WTC11 (cell line): ENCODE results near the gene CDH20. TPM values are rescaled to one million over a fixed set of nuclear protein-coding genes. Genes with fewer than 3 reads are reported as not detected.

ENCODE experiments used
- ATAC-seq: fragments of 200-7000 bp; cut with Tn5 transposase; 2 replicates; pipeline ENCODE4 v1.10.0; 2021; ENCODE audit warnings: mild to moderate bottlenecking, moderate library complexity
- CTCF ChIA-PET: fragments of 300-600 bp; sonication (Branson Sonifier 250); formaldehyde crosslinking; loops from one replicate; lab custom pipeline; 2021; ENCODE audit warnings: antibody characterized with exemption; lab: Charles Lee
- POLR2A ChIA-PET: fragments of 350-600 bp; sonication (Branson Sonifier 250); formaldehyde crosslinking; loops from one replicate; lab custom pipeline; 2021; ENCODE audit warnings: antibody characterized with exemption; lab: Charles Lee
- DNase-seq: peaks from one replicate; pipeline ENCODE4 v3.0.0; 2021; ENCODE audit warnings: low spot score
- H3K27ac Mint-ChIP-seq: 2 replicates; pipeline ENCODE4 v1.8.0; 2021; ENCODE audit warnings: mixed read lengths
- H3K27me3 Mint-ChIP-seq: 2 replicates; pipeline ENCODE4 v1.8.0; 2021; ENCODE audit warnings: low read depth, mild to moderate bottlenecking, moderate library complexity, mixed read lengths
- H3K36me3 Mint-ChIP-seq: 2 replicates; pipeline ENCODE4 v1.8.0; 2021; ENCODE audit warnings: mixed read lengths
- H3K4me1 Mint-ChIP-seq: 2 replicates; pipeline ENCODE4 v1.8.0; 2022; ENCODE audit warnings: mixed read lengths
- H3K4me3 Mint-ChIP-seq: 2 replicates; pipeline ENCODE4 v1.8.0; 2021; ENCODE audit warnings: mild to moderate bottlenecking, moderate library complexity, mixed read lengths
- H3K9me3 Mint-ChIP-seq: 2 replicates; pipeline ENCODE4 v1.8.0; 2021; ENCODE audit warnings: mixed read lengths
- CBFB ChIP-seq: sonication (generic); formaldehyde crosslinking; IDR thresholded peaks from 2 replicates; pipeline ENCODE4 v1.8.1; 2022; ENCODE audit warnings: mild to moderate bottlenecking, low read depth, missing genetic modification reagents
- EMX1 ChIP-seq: fragments of 250-450 bp; sonication (Bioruptor Pico); IDR thresholded peaks from 2 replicates; pipeline ENCODE4 v1.8.0; 2021; ENCODE audit warnings: mild to moderate bottlenecking
- FOXP1 ChIP-seq: sonication (generic); formaldehyde crosslinking; IDR thresholded peaks from 2 replicates; pipeline ENCODE4 v1.8.0; 2022; ENCODE audit warnings: missing genetic modification reagents, mild to moderate bottlenecking, moderate library complexity, borderline replicate concordance
- GRHL2 ChIP-seq: fragments of 250-450 bp; sonication (Bioruptor Pico); IDR thresholded peaks from 2 replicates; pipeline ENCODE4 v1.8.0; 2022; ENCODE audit warnings: mild to moderate bottlenecking, moderate library complexity; ENCODE audit not compliant: insufficient replicate concordance, severe bottlenecking
- GTF2I ChIP-seq: fragments of 250-450 bp; sonication (Bioruptor Pico); conservative IDR thresholded peaks from 2 replicates; pipeline ENCODE4 v1.4.0; 2021; ENCODE audit warnings: mild to moderate bottlenecking
- RELA ChIP-seq: sonication (generic); formaldehyde crosslinking; IDR thresholded peaks from 2 replicates; pipeline ENCODE4 v1.8.1; 2022; ENCODE audit warnings: missing genetic modification reagents, mild to moderate bottlenecking, borderline replicate concordance
- SOX15 ChIP-seq: fragments of 250-450 bp; sonication (Bioruptor Pico); IDR thresholded peaks from 2 replicates; pipeline ENCODE4 v1.9.0; 2021; ENCODE audit warnings: mild to moderate bottlenecking
- SP1 ChIP-seq: sonication (generic); formaldehyde crosslinking; conservative IDR thresholded peaks from 2 replicates; pipeline ENCODE4 v1.8.1; 2022; ENCODE audit warnings: missing genetic modification reagents
- TEAD1 ChIP-seq: sonication (generic); formaldehyde crosslinking; IDR thresholded peaks from 2 replicates; pipeline ENCODE4 v1.8.0; 2022; ENCODE audit warnings: mild to moderate bottlenecking, missing genetic modification reagents
- TP53 ChIP-seq: sonication (generic); formaldehyde crosslinking; IDR thresholded peaks from 2 replicates; pipeline ENCODE4 v1.8.1; 2023; ENCODE audit warnings: mild to moderate bottlenecking, missing genetic modification reagents
- ZNF121 ChIP-seq: sonication (generic); formaldehyde crosslinking; IDR thresholded peaks from 2 replicates; pipeline ENCODE4 v1.8.0; 2023; ENCODE audit warnings: missing genetic modification reagents
- total RNA-seq: library from RNA; stranded (reverse); gene quantifications from 3 replicates; pipeline ENCODE4 v1.2.3, GENCODE V29; 2021
- TF ChIP-seq, protein P1 (sequence below): sonication (generic); formaldehyde crosslinking; IDR thresholded peaks from 2 replicates; pipeline ENCODE4 v1.8.0; 2022; ENCODE audit warnings: mild to moderate bottlenecking, missing genetic modification reagents
- TF ChIP-seq, protein P2 (sequence below): sonication (generic); formaldehyde crosslinking; IDR thresholded peaks from 2 replicates; pipeline ENCODE4 v1.8.0; 2023; ENCODE audit warnings: mild to moderate bottlenecking, missing genetic modification reagents
- TF ChIP-seq, protein P3 (sequence below): sonication (generic); formaldehyde crosslinking; IDR thresholded peaks from 2 replicates; pipeline ENCODE4 v1.8.1; 2023; ENCODE audit warnings: mild to moderate bottlenecking, moderate library complexity, missing genetic modification reagents
- TF ChIP-seq, protein P4 (sequence below): fragments of 250-450 bp; sonication (Bioruptor Pico); IDR thresholded peaks from 2 replicates; pipeline ENCODE4 v1.8.0; 2021; ENCODE audit warnings: mild to moderate bottlenecking
- TF ChIP-seq, protein P5 (sequence below): sonication (generic); formaldehyde crosslinking; IDR thresholded peaks from 2 replicates; pipeline ENCODE4 v1.8.0; 2022; ENCODE audit warnings: mild to moderate bottlenecking, missing genetic modification reagents
- TF ChIP-seq, protein P6 (sequence below): fragments of 200-600 bp; IDR thresholded peaks from 2 replicates; pipeline ENCODE4 v1.8.0; 2022; ENCODE audit warnings: antibody characterized with exemption
- TF ChIP-seq, protein P7 (sequence below): fragments of 250-450 bp; sonication (Bioruptor Pico); IDR thresholded peaks from 2 replicates; pipeline ENCODE4 v1.9.0; 2021; ENCODE audit warnings: mild to moderate bottlenecking
- TF ChIP-seq, protein P8 (sequence below): sonication (generic); formaldehyde crosslinking; IDR thresholded peaks from 2 replicates; pipeline ENCODE4 v1.8.1; 2022; ENCODE audit warnings: low read depth, missing genetic modification reagents, borderline replicate concordance
- TF ChIP-seq, protein P9 (sequence below): sonication (generic); formaldehyde crosslinking; conservative IDR thresholded peaks from 2 replicates; pipeline ENCODE4 v1.8.1; 2022; ENCODE audit warnings: mild to moderate bottlenecking, missing genetic modification reagents
- TF ChIP-seq, protein P10 (sequence below): sonication (generic); formaldehyde crosslinking; IDR thresholded peaks from 2 replicates; pipeline ENCODE4 v1.8.1; 2022; ENCODE audit warnings: missing genetic modification reagents, borderline replicate concordance

Gene CDH20
- total RNA-seq, 1 experiment from 2014 or later: 0.39 TPM

DNA sequence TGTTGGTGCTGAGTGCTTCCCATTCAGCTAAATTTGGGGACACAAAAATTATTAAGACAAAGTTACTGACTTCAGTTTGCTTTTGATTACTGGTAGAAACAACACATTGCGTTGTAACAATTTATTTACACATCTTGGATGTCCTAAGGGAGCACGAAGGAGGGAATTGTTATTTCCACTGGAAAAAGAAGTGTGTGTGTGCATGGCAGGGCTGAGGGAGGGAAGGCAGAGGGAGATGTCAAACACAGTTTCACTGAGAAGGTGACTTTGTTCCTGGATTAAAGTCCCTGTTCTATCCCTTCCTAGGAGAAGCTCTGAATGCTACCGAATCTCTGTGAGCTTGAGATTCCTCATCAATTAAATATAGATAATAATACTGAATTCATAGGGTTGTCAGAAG, 3.8 kb upstream of the CDH20 start (continued):
- TF ChIP-seq, protein P1, sequence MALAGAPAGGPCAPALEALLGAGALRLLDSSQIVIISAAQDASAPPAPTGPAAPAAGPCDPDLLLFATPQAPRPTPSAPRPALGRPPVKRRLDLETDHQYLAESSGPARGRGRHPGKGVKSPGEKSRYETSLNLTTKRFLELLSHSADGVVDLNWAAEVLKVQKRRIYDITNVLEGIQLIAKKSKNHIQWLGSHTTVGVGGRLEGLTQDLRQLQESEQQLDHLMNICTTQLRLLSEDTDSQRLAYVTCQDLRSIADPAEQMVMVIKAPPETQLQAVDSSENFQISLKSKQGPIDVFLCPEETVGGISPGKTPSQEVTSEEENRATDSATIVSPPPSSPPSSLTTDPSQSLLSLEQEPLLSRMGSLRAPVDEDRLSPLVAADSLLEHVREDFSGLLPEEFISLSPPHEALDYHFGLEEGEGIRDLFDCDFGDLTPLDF (CRISPR knock-in tag): no peak
- TF ChIP-seq, protein P2, sequence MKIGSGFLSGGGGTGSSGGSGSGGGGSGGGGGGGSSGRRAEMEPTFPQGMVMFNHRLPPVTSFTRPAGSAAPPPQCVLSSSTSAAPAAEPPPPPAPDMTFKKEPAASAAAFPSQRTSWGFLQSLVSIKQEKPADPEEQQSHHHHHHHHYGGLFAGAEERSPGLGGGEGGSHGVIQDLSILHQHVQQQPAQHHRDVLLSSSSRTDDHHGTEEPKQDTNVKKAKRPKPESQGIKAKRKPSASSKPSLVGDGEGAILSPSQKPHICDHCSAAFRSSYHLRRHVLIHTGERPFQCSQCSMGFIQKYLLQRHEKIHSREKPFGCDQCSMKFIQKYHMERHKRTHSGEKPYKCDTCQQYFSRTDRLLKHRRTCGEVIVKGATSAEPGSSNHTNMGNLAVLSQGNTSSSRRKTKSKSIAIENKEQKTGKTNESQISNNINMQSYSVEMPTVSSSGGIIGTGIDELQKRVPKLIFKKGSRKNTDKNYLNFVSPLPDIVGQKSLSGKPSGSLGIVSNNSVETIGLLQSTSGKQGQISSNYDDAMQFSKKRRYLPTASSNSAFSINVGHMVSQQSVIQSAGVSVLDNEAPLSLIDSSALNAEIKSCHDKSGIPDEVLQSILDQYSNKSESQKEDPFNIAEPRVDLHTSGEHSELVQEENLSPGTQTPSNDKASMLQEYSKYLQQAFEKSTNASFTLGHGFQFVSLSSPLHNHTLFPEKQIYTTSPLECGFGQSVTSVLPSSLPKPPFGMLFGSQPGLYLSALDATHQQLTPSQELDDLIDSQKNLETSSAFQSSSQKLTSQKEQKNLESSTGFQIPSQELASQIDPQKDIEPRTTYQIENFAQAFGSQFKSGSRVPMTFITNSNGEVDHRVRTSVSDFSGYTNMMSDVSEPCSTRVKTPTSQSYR (CRISPR knock-in tag): no peak
- TF ChIP-seq, protein P3, sequence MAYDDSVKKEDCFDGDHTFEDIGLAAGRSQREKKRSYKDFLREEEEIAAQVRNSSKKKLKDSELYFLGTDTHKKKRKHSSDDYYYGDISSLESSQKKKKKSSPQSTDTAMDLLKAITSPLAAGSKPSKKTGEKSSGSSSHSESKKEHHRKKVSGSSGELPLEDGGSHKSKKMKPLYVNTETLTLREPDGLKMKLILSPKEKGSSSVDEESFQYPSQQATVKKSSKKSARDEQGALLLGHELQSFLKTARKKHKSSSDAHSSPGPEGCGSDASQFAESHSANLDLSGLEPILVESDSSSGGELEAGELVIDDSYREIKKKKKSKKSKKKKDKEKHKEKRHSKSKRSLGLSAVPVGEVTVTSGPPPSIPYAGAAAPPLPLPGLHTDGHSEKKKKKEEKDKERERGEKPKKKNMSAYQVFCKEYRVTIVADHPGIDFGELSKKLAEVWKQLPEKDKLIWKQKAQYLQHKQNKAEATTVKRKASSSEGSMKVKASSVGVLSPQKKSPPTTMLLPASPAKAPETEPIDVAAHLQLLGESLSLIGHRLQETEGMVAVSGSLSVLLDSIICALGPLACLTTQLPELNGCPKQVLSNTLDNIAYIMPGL (CRISPR knock-in tag): no peak
- TF ChIP-seq, protein P4, sequence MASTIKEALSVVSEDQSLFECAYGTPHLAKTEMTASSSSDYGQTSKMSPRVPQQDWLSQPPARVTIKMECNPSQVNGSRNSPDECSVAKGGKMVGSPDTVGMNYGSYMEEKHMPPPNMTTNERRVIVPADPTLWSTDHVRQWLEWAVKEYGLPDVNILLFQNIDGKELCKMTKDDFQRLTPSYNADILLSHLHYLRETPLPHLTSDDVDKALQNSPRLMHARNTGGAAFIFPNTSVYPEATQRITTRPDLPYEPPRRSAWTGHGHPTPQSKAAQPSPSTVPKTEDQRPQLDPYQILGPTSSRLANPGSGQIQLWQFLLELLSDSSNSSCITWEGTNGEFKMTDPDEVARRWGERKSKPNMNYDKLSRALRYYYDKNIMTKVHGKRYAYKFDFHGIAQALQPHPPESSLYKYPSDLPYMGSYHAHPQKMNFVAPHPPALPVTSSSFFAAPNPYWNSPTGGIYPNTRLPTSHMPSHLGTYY (CRISPR knock-in tag): no peak
- TF ChIP-seq, protein P5, sequence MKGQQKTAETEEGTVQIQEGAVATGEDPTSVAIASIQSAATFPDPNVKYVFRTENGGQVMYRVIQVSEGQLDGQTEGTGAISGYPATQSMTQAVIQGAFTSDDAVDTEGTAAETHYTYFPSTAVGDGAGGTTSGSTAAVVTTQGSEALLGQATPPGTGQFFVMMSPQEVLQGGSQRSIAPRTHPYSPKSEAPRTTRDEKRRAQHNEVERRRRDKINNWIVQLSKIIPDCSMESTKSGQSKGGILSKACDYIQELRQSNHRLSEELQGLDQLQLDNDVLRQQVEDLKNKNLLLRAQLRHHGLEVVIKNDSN: no peak
- TF ChIP-seq SP1 (CRISPR knock-in tag): no peak
- TF ChIP-seq GRHL2: no peak
- TF ChIP-seq, protein P6, sequence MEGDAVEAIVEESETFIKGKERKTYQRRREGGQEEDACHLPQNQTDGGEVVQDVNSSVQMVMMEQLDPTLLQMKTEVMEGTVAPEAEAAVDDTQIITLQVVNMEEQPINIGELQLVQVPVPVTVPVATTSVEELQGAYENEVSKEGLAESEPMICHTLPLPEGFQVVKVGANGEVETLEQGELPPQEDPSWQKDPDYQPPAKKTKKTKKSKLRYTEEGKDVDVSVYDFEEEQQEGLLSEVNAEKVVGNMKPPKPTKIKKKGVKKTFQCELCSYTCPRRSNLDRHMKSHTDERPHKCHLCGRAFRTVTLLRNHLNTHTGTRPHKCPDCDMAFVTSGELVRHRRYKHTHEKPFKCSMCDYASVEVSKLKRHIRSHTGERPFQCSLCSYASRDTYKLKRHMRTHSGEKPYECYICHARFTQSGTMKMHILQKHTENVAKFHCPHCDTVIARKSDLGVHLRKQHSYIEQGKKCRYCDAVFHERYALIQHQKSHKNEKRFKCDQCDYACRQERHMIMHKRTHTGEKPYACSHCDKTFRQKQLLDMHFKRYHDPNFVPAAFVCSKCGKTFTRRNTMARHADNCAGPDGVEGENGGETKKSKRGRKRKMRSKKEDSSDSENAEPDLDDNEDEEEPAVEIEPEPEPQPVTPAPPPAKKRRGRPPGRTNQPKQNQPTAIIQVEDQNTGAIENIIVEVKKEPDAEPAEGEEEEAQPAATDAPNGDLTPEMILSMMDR: no peak
- TF ChIP-seq, protein P7, sequence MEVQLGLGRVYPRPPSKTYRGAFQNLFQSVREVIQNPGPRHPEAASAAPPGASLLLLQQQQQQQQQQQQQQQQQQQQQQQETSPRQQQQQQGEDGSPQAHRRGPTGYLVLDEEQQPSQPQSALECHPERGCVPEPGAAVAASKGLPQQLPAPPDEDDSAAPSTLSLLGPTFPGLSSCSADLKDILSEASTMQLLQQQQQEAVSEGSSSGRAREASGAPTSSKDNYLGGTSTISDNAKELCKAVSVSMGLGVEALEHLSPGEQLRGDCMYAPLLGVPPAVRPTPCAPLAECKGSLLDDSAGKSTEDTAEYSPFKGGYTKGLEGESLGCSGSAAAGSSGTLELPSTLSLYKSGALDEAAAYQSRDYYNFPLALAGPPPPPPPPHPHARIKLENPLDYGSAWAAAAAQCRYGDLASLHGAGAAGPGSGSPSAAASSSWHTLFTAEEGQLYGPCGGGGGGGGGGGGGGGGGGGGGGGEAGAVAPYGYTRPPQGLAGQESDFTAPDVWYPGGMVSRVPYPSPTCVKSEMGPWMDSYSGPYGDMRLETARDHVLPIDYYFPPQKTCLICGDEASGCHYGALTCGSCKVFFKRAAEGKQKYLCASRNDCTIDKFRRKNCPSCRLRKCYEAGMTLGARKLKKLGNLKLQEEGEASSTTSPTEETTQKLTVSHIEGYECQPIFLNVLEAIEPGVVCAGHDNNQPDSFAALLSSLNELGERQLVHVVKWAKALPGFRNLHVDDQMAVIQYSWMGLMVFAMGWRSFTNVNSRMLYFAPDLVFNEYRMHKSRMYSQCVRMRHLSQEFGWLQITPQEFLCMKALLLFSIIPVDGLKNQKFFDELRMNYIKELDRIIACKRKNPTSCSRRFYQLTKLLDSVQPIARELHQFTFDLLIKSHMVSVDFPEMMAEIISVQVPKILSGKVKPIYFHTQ (CRISPR knock-in tag): no peak
- TF ChIP-seq RELA: no peak

DNA sequence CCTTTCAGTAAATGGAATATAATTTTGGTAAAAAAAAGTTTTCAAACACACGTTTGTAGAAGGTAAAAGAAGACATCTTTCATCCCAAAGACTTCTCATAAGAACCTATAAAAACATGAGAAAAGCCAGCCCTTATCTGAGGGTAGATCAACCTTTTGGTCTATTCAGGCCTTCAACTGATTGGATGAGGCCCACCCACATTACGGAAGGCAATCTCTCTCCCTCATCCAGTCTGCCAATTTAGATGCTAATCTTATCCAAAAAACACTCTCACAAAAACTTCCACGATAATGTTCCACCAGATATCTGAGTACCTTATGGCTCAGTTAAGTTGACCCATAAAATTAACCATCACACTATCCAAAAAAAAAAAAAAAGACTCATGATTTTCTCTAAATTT, 2.2 kb upstream of the CDH20 start:
- no peaks in the 10 kb centered on the region for H3K9me3 Mint-ChIP-seq
- no peak overlapping the region for H3K27ac Mint-ChIP-seq
- POLR2A ChIA-PET: no interaction called here
- H3K4me3 Mint-ChIP-seq: no peak overlapping the region
- H3K4me1 Mint-ChIP-seq: peaks cover 31% of the 10 kb centered on the region
- CTCF ChIA-PET: no interaction called here
- no peaks in the 10 kb centered on the region for H3K36me3 Mint-ChIP-seq
- peaks cover 32% of the 10 kb centered on the region for H3K27me3 Mint-ChIP-seq
- no peak for ATAC-seq
- DNase-seq: no peak
- no peak for TF ChIP-seq GTF2I (CRISPR knock-in tag)
- TF ChIP-seq FOXP1 (CRISPR knock-in tag): no peak
- TF ChIP-seq ZNF121: no peak
- TF ChIP-seq EMX1 (CRISPR knock-in tag): no peak
- TF ChIP-seq, protein P8, sequence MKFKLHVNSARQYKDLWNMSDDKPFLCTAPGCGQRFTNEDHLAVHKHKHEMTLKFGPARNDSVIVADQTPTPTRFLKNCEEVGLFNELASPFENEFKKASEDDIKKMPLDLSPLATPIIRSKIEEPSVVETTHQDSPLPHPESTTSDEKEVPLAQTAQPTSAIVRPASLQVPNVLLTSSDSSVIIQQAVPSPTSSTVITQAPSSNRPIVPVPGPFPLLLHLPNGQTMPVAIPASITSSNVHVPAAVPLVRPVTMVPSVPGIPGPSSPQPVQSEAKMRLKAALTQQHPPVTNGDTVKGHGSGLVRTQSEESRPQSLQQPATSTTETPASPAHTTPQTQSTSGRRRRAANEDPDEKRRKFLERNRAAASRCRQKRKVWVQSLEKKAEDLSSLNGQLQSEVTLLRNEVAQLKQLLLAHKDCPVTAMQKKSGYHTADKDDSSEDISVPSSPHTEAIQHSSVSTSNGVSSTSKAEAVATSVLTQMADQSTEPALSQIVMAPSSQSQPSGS (CRISPR knock-in tag): no peak
- TF ChIP-seq SOX15 (CRISPR knock-in tag): no peak
- TF ChIP-seq CBFB (CRISPR knock-in tag): no peak
- no peak for TF ChIP-seq TEAD1 (CRISPR knock-in tag)
- TF ChIP-seq, protein P9, sequence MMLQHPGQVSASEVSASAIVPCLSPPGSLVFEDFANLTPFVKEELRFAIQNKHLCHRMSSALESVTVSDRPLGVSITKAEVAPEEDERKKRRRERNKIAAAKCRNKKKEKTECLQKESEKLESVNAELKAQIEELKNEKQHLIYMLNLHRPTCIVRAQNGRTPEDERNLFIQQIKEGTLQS (CRISPR knock-in tag): no peak
- TF ChIP-seq, protein P10, sequence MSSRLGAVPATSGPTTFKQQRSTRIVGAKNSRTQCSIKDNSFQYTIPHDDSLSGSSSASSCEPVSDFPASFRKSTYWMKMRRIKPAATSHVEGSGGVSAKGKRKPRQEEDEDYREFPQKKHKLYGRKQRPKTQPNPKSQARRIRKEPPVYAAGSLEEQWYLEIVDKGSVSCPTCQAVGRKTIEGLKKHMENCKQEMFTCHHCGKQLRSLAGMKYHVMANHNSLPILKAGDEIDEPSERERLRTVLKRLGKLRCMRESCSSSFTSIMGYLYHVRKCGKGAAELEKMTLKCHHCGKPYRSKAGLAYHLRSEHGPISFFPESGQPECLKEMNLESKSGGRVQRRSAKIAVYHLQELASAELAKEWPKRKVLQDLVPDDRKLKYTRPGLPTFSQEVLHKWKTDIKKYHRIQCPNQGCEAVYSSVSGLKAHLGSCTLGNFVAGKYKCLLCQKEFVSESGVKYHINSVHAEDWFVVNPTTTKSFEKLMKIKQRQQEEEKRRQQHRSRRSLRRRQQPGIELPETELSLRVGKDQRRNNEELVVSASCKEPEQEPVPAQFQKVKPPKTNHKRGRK (CRISPR knock-in tag): no peak
- TF ChIP-seq TP53 (CRISPR knock-in tag): no peak
